ENCODE data around the gene ARHGEF37.
"Not testable (repeated sequence)": the region's sequence is repeated elsewhere in the genome, so short reads cannot be mapped to it uniquely, and the experiment has no call there.

ARHGEF37 gene

DNA sequence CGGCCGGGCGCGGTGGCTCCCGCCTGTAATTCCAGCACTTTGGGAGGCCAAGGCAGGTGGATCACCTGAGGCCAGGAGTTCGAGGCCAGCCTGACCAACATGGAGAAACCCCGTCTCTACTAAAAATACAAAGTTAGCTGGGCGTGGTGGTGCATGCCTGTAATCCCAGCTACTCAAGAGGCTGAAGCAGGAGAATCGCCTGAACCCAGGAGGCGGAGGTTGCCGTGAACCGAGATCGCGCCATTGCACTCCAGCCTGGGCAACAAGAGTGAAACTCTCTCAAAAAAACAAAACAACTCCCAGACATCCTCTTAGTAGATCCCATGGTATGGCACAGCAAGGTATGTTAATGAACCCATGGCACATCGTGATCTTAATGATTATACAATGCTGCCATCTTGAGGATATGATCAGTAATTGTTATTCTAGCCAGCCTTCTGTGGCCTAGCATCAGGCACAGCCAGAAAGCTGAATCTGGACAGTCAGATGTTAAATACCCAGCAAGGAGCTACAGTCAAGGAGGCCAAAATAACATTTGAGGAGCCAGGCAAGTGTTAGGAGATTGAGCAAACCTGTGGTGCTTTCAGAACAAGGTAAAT, 16.7 kb upstream of the ARHGEF37 start:
- H3K36me3 ChIP-seq (ENCODE audit: control insufficient read depth, insufficient read depth, low read length); H3K4me1 ChIP-seq (ENCODE audit: control insufficient read depth, insufficient read depth, low read length); H3K27ac ChIP-seq (ENCODE audit: low read length); H3K4me3 ChIP-seq (ENCODE audit: low read length); H3K9me3 ChIP-seq (ENCODE audit: control insufficient read depth, insufficient read depth, low read length); H3K27me3 ChIP-seq (ENCODE audit: control insufficient read depth, insufficient read depth, low read length): not testable (repeated sequence)
- peak; percentile 61 for DNase-seq (ENCODE audit: low read depth, low spot score)
- no CpG with 5 or more reads among the region's 15 CpGs for WGBS (ENCODE audit: insufficient coverage, insufficient read length)

GRCh38 chr5:149567226-149567625, 14.1 kb upstream of the ARHGEF37 start:
- no peak overlapping the region for H3K27ac ChIP-seq (ENCODE audit: low read length)
- DNase-seq (ENCODE audit: low read depth, low spot score) = no peak
- no peaks in the 10 kb centered on the region for H3K9me3 ChIP-seq (ENCODE audit: control insufficient read depth, insufficient read depth, low read length)
- no peaks in the 10 kb centered on the region for H3K36me3 ChIP-seq (ENCODE audit: control insufficient read depth, insufficient read depth, low read length)
- H3K4me3 ChIP-seq (ENCODE audit: low read length) = no peak overlapping the region
- H3K27me3 ChIP-seq (ENCODE audit: control insufficient read depth, insufficient read depth, low read length) = no peaks in the 10 kb centered on the region
- no CpG with 5 or more reads among the region's 1 CpG for WGBS (ENCODE audit: insufficient coverage, insufficient read length)
- peaks cover 3% of the 10 kb centered on the region; the same call in 1 of the 2 replicates for H3K4me1 ChIP-seq (ENCODE audit: control insufficient read depth, insufficient read depth, low read length)

GRCh38 chr5:149572170-149572569, 9.1 kb upstream of the ARHGEF37 start:
- no peaks in the 10 kb centered on the region for H3K36me3 ChIP-seq (ENCODE audit: control insufficient read depth, insufficient read depth, low read length)
- DNase-seq (ENCODE audit: low read depth, low spot score) = no peak
- H3K27ac ChIP-seq (ENCODE audit: low read length) = no peak overlapping the region

DNA sequence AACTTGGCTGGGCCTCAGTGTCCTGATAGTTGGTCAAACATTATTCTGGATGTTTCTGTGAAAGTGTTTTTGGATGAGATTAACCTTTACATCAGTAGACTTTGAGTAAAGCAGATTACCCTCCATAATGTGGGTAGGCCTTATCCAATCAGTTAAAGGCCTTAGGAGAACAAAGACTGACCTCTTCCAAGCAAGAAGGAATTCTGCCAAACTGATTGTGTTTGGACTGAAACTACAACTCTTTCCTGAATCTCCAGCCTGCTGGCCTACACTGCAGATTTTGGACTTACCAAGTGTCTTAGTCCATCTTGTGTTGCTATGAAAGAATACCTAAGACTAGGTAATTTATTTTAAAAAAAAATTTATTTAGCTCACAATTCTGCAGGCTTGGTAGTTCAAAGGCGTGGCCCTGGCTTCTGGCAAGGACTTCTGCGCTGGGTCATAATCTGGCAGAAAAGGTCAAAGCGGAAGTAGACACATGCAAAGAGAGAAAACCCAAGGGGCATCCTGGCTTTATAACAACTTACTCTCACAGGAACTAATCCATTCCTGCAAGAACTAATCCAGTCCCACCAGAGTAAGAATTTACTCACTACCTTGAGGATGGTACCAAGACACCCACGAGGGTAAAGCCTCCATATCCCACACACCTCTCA, 8.6 kb upstream of the ARHGEF37 start:
- H3K9me3 ChIP-seq (ENCODE audit: control insufficient read depth, insufficient read depth, low read length) = no peaks in the 10 kb centered on the region
- no peak overlapping the region for H3K27ac ChIP-seq (ENCODE audit: low read length)
- H3K4me3 ChIP-seq (ENCODE audit: low read length) = no peak overlapping the region
- H3K36me3 ChIP-seq (ENCODE audit: control insufficient read depth, insufficient read depth, low read length) = no peaks in the 10 kb centered on the region
- H3K27me3 ChIP-seq (ENCODE audit: control insufficient read depth, insufficient read depth, low read length) = no peaks in the 10 kb centered on the region
- H3K4me1 ChIP-seq (ENCODE audit: control insufficient read depth, insufficient read depth, low read length) = no peaks in the 10 kb centered on the region
- no CpG with 5 or more reads among the region's 4 CpGs for WGBS (ENCODE audit: insufficient coverage, insufficient read length)
- DNase-seq (ENCODE audit: low read depth, low spot score) = no peak

More at GRCh38 chr5:149572170-149572569, 9.1 kb upstream of the ARHGEF37 start:
- no peaks in the 10 kb centered on the region for H3K9me3 ChIP-seq (ENCODE audit: control insufficient read depth, insufficient read depth, low read length)
- H3K4me1 ChIP-seq (ENCODE audit: control insufficient read depth, insufficient read depth, low read length) = no peaks in the 10 kb centered on the region
- H3K4me3 ChIP-seq (ENCODE audit: low read length) = no peak overlapping the region
- no peaks in the 10 kb centered on the region for H3K27me3 ChIP-seq (ENCODE audit: control insufficient read depth, insufficient read depth, low read length)

GRCh38 chr5:149575131-149575530, 6.2 kb upstream of the ARHGEF37 start:
- no peaks in the 10 kb centered on the region for H3K27me3 ChIP-seq (ENCODE audit: control insufficient read depth, insufficient read depth, low read length)
- no peaks in the 10 kb centered on the region for H3K36me3 ChIP-seq (ENCODE audit: control insufficient read depth, insufficient read depth, low read length)
- no peaks in the 10 kb centered on the region for H3K9me3 ChIP-seq (ENCODE audit: control insufficient read depth, insufficient read depth, low read length)
- no peak overlapping the region for H3K27ac ChIP-seq (ENCODE audit: low read length)
- no peak for DNase-seq (ENCODE audit: low read depth, low spot score)
- H3K4me3 ChIP-seq (ENCODE audit: low read length) = no peak overlapping the region
- WGBS (ENCODE audit: insufficient coverage, insufficient read length) = no CpG with 5 or more reads among the region's 3 CpGs
- H3K4me1 ChIP-seq (ENCODE audit: control insufficient read depth, insufficient read depth, low read length) = no peaks in the 10 kb centered on the region

GRCh38 chr5:149576021-149576420, 5.3 kb upstream of the ARHGEF37 start:
- Histone ChIP-seq H3K27ac (ENCODE audit: low read length) (no peak overlapping the region), H3K9me3 (ENCODE audit: control insufficient read depth, insufficient read depth, low read length) (no peaks in the 10 kb centered on the region), H3K36me3 (ENCODE audit: control insufficient read depth, insufficient read depth, low read length) (no peaks in the 10 kb centered on the region), H3K4me3 (ENCODE audit: low read length) (no peak overlapping the region), H3K27me3 (ENCODE audit: control insufficient read depth, insufficient read depth, low read length) (peaks cover 4% of the 10 kb centered on the region; the same call in 1 of the 2 replicates), H3K4me1 (ENCODE audit: control insufficient read depth, insufficient read depth, low read length) (no peaks in the 10 kb centered on the region; the same call in 1 of the 2 replicates)
- no CpG with 5 or more reads among the region's 3 CpGs for WGBS (ENCODE audit: insufficient coverage, insufficient read length)
- no peak for DNase-seq (ENCODE audit: low read depth, low spot score)

DNA sequence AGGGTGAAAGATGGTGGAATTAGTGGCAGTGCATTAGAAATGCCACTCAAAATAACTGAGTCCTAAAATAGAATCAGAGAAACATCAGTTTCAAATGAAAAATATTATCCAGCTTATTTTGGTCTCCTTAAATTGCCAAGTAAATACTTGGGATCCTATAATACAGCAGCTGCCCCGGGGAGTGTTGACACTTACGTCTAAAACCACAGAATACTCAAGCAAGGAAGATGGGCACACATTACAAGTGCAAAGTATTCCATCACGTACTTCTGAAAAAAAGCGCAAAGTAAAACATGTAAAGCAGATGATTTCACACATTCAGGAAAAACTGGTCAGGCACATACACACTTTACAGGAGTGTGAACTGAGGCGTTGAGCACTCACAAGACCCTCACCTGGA, 2.4 kb upstream of the ARHGEF37 start:
- Histone ChIP-seq H3K27ac (ENCODE audit: low read length) (no peak overlapping the region), H3K4me3 (ENCODE audit: low read length) (no peak overlapping the region), H3K9me3 (ENCODE audit: control insufficient read depth, insufficient read depth, low read length) (no peaks in the 10 kb centered on the region), H3K27me3 (ENCODE audit: control insufficient read depth, insufficient read depth, low read length) (peaks cover 4% of the 10 kb centered on the region; the same call in 1 of the 2 replicates), H3K36me3 (ENCODE audit: control insufficient read depth, insufficient read depth, low read length) (no peaks in the 10 kb centered on the region), H3K4me1 (ENCODE audit: control insufficient read depth, insufficient read depth, low read length) (no peaks in the 10 kb centered on the region; the same call in 1 of the 2 replicates)
- DNase-seq (ENCODE audit: low read depth, low spot score) = no peak
- WGBS (ENCODE audit: insufficient coverage, insufficient read length) = no CpG with 5 or more reads among the region's 5 CpGs

DNA sequence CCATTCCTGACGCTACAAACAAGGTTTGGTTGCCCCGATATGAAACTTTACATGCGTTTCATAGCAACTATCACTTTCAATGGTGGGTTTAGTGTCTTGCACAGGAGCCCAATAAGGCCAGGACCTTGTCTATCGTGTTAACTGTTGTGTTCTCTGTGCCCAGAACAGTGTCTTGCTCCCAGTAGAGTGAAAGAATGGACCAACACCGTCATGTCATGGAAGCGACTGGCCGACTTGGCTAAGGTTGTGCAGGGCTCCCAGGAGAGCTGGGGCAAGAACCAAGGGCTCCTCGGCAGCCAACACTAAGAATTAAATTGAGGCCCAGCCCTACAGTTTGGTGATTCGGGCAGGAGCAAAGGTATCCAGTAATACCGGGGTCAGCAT, 498 bp upstream of the ARHGEF37 start:
- Histone ChIP-seq H3K4me1 (ENCODE audit: control insufficient read depth, insufficient read depth, low read length) (no peaks in the 10 kb centered on the region; the same call in 1 of the 2 replicates), H3K36me3 (ENCODE audit: control insufficient read depth, insufficient read depth, low read length) (no peaks in the 10 kb centered on the region), H3K9me3 (ENCODE audit: control insufficient read depth, insufficient read depth, low read length) (no peaks in the 10 kb centered on the region), H3K4me3 (ENCODE audit: low read length) (peak overlapping the region; percentile 67; the same call in 1 of the 2 replicates), H3K27ac (ENCODE audit: low read length) (no peak overlapping the region), H3K27me3 (ENCODE audit: control insufficient read depth, insufficient read depth, low read length) (peaks cover 4% of the 10 kb centered on the region; the same call in 1 of the 2 replicates)
- no peak for DNase-seq (ENCODE audit: low read depth, low spot score)
- no CpG with 5 or more reads among the region's 10 CpGs for WGBS (ENCODE audit: insufficient coverage, insufficient read length)

DNA sequence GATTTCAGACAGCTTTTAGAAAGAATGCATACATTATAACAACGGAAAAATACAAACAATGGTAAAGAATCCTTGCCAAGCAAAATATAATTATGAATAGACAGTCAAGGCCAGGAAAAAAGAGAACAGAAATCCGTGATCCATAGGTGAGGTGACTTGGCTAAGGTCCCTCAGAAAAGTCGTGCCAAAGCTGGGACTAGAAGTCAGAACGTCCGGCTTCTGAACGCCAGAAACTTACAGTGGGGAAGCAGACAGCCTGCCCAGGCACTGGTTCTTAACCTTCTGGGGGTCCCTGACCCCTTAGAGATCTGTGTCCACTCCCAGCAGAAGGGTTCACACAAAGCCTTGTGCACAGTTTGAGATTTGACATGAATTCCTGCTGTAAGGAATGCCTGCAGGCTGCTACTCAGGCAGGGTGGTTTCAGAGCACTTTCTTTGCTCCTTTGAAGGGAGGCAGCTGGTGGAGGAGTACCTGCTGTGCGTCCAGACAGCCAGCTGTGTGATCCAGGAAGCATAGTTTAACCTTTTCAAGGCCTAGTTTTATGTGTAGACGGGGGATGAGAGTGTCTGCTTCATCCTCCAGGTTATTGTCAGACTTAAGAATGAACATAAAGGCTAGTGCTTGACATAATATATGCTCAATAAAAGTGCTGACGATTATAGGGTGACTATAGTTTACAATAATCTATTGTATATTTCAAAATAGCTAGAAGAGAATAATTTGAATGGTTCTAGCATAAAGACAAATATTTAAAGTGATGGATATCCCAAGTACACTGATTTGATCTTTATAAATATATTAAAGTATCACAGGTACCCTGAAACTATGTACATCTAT, 852 bp downstream of the ARHGEF37 start:
- H3K36me3 ChIP-seq (ENCODE audit: control insufficient read depth, insufficient read depth, low read length) = no peaks in the 10 kb centered on the region
- H3K27me3 ChIP-seq (ENCODE audit: control insufficient read depth, insufficient read depth, low read length) = peaks cover 4% of the 10 kb centered on the region; the same call in 1 of the 2 replicates
- no peak overlapping the region; the same call in 1 of the 2 replicates for H3K4me3 ChIP-seq (ENCODE audit: low read length)
- no CpG with 5 or more reads among the region's 9 CpGs for WGBS (ENCODE audit: insufficient coverage, insufficient read length)
- no peak overlapping the region for H3K27ac ChIP-seq (ENCODE audit: low read length)
- DNase-seq (ENCODE audit: low read depth, low spot score) = no peak
- H3K9me3 ChIP-seq (ENCODE audit: control insufficient read depth, insufficient read depth, low read length) = no peaks in the 10 kb centered on the region
- no peaks in the 10 kb centered on the region; the same call in 1 of the 2 replicates for H3K4me1 ChIP-seq (ENCODE audit: control insufficient read depth, insufficient read depth, low read length)

DNA sequence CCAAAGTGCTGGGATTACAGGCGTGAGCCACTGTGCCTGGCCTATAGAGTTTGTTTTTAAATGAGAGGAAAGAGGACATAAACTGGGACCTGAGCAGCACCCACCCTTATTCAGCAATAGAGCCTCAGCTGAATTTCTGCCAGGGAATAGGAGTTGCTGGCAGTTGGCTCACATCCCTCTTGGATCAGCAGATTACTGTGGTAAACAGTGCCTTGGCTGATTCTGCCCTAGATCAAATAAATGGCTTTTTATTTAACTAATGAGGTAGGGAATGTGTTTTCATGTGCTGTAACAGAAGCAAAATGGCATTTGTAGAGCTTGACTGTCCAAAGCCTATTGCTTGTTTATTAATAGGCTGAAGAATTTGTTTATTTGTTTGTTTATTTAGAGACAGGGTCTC, 2.1 kb downstream of the ARHGEF37 start:
- H3K4me1 ChIP-seq (ENCODE audit: control insufficient read depth, insufficient read depth, low read length) = no peaks in the 10 kb centered on the region; the same call in 1 of the 2 replicates
- no peaks in the 10 kb centered on the region for H3K36me3 ChIP-seq (ENCODE audit: control insufficient read depth, insufficient read depth, low read length)
- WGBS (ENCODE audit: insufficient coverage, insufficient read length) = no CpG with 5 or more reads among the region's 1 CpG
- H3K9me3 ChIP-seq (ENCODE audit: control insufficient read depth, insufficient read depth, low read length) = no peaks in the 10 kb centered on the region
- H3K27ac ChIP-seq (ENCODE audit: low read length) = no peak overlapping the region
- no peak overlapping the region for H3K4me3 ChIP-seq (ENCODE audit: low read length)
- no peak for DNase-seq (ENCODE audit: low read depth, low spot score)
- peaks cover 4% of the 10 kb centered on the region; the same call in 1 of the 2 replicates for H3K27me3 ChIP-seq (ENCODE audit: control insufficient read depth, insufficient read depth, low read length)
